Effector memory CD4-positive, alpha-beta T cell (primary cell): ENCODE measurements around the gene PYGM.

Experiments used
- DNase-seq, 3 donors: peaks; one replicate each; pipeline ENCODE4 v3.0.0-alpha.2; 2020
- H3K27ac ChIP-seq: 2 replicates; pipeline ENCODE4 v1.7.0; 2013; ENCODE audit warnings: mild to moderate bottlenecking, low read length, moderate library complexity; ENCODE audit not compliant: insufficient read depth, poor library complexity, severe bottlenecking
- H3K27me3 ChIP-seq: replicated peaks from 2 replicates; pipeline ENCODE4 v1.7.0; 2013; ENCODE audit warnings: mild to moderate bottlenecking, low read length; ENCODE audit not compliant: insufficient read depth, control insufficient read depth, poor library complexity, severe bottlenecking
- H3K36me3 ChIP-seq: 2 replicates; pipeline ENCODE4 v1.7.0; 2013; ENCODE audit warnings: mild to moderate bottlenecking, low read length, moderate library complexity; ENCODE audit not compliant: control insufficient read depth, insufficient read depth
- H3K4me1 ChIP-seq: 2 replicates; pipeline ENCODE4 v1.7.0; 2013; ENCODE audit warnings: low read length, mild to moderate bottlenecking; ENCODE audit not compliant: control insufficient read depth, insufficient read depth, poor library complexity, severe bottlenecking
- H3K4me3 ChIP-seq: 2 replicates; pipeline ENCODE4 v1.7.0; 2013; ENCODE audit warnings: low read length, low read depth, mild to moderate bottlenecking; ENCODE audit not compliant: insufficient read depth, poor library complexity, severe bottlenecking
- H3K9me3 ChIP-seq: 2 replicates; pipeline ENCODE4 v1.7.0; 2013; ENCODE audit warnings: mild to moderate bottlenecking, low read length, moderate library complexity; ENCODE audit not compliant: control insufficient read depth

Gene PYGM

DNA sequence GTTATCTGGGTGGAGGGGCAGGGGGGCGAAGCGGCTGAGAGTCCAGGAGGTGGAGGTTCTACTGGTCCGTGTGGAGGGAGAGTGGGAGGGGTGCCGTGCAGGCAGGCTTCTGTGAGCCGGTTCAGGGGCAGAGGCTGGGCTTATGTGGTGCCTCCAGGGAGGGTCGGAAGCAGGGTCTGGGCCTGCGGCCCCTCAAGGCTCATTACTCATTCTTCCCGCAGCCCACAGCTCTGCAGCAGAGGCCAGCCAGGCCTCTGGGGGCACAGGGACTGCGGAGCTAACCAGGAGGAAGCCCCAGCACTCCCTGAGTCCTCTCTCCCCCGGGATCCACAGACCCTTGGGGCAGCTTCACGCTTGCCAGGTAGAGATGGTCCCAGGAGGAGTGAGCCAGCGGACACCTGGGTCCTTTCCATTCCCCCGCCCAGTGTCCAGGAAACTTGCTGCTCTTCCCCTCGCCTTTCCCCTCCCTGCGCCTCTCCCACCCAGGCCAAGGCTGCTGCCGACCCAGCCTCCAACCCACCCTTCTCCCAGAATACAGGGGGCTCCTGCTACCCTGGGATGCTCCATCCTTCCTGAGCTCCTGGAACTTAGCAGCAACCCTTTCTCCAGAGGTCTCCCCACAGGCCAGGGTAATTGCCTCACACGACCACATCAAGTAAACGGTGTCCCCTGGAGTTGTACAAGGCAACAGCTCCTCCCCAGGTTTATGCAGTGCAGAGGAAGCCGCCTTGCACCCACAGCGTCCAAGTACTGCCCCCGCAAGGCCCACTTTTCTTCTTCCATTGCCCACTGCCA is 43.1 kb downstream of the PYGM start:
- Histone ChIP-seq H3K9me3 (no peaks in the 10 kb centered on the region), H3K4me1 (peaks cover 12% of the 10 kb centered on the region), H3K27ac (no peak overlapping the region), H3K36me3 (no peaks in the 10 kb centered on the region), H3K27me3 (peaks cover 38% of the 10 kb centered on the region), H3K4me3 (no peak overlapping the region)
- DNase-seq, result no peak

DNA sequence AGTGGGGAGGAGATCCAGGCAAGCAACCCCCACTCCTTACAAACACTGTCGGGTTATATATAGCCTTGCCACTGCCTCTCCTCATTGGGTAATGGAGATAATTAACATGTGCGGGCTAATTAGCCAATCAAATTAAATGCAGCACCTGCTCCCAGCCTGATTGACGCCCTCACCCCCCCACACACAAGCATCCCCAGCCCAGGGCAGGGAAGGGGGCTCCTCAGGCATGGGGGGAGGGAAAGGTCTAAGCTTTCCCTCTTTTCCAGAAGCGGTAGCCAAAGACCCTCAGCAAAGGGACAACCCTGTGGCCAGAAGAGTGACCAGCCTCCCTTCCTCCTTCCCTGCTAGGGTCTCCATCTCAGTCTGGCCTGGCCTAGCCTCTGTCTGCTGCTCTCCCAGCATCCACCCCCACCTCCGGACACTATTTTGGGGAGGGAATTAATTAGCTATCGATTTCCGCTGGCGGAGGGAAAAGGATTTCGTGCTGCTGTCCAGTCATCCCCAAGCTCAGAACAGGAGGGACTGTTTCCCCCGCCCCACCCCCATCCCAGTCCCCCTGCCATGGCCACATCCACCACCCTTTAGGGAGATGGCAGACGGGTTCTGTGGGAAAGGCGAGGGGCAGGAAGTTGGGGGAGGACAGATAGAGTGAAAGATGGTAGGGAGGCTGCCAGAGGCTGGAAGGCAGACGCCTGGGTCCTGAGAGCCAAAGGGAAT is 43.9 kb downstream of the PYGM start:
- Histone ChIP-seq H3K27me3 (peaks cover 43% of the 10 kb centered on the region), H3K36me3 (no peaks in the 10 kb centered on the region), H3K4me1 (peaks cover 12% of the 10 kb centered on the region), H3K27ac (no peak overlapping the region), H3K4me3 (no peak overlapping the region), H3K9me3 (no peaks in the 10 kb centered on the region)
- no peak for DNase-seq

DNA sequence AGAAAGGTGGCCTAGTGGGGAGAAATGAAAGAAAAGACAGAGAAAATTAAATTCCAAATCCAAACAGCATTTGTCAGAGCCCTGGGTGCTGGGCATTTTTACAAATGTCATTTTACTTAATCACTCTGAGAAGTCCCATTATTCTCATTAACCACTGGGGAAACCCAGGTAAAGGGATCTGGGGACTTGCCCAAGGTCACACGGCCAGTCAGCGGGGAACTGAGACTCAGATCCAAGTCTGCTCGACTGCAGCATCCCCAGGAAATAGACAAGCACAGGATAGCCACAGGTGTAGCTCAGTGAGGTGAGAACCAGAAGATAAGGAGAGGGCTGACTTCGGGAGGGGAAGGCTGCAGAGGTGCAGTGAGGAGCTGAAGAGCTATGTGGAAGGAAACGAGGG is 44.7 kb downstream of the PYGM start:
- Histone ChIP-seq H3K4me3 (no peak overlapping the region), H3K4me1 (peaks cover 12% of the 10 kb centered on the region), H3K9me3 (no peaks in the 10 kb centered on the region), H3K27ac (no peak overlapping the region), H3K36me3 (no peaks in the 10 kb centered on the region), H3K27me3 (peaks cover 48% of the 10 kb centered on the region)
- DNase-seq, result no peak

DNA sequence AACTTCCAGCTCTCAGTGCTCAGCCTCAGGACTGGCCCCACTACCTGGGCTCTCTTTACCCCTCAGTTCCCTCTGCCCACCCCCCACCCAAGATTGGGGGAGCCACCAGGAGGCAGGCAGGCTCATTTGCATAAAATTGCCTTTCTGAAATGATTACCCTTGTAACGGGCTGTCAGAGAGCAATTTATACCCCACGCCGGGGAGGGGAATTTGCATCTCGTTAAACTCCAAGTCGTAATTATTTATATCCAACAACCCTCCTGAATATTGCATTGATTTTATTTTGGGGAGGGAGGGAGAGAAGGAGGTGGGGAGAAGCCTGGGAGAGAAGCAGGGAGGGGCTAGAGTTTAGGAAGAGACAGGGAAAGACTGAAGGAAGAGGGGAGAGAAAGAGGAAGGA is 45.1 kb downstream of the PYGM start:
- Histone ChIP-seq H3K36me3 (no peaks in the 10 kb centered on the region), H3K27ac (no peak overlapping the region), H3K27me3 (peaks cover 48% of the 10 kb centered on the region), H3K4me3 (no peak overlapping the region), H3K9me3 (no peaks in the 10 kb centered on the region), H3K4me1 (peaks cover 12% of the 10 kb centered on the region)
- DNase-seq, result no peak

DNA sequence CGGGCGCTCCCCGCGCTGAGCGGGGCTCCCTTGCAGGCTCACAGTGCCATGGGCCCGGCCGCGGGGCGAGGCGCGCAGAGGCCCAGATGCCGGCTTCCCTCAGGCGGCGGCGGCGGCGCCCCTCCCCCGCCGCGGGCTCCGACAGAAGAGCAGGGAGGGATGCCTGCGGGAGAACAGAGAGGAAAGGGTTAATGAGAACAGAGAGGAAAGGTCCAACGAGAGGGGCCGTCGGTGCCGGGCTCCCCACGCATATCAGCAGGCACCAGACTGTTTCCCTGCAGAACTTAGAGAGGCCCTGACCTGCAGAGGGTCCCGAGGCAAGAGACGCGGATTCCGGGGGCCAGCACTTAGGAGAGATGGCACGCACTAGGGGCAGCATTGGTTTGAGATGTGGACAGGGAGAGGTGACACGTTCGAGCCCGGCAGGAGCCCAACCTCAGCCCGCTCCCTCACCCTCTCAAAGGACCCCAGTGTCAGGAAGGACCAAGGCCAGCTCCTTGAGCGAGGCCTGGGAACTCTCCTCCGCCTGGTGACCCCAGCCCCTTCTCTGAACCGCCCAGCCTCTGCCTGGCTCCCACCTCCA is 45.9 kb downstream of the PYGM start:
- Histone ChIP-seq H3K4me3 (no peak overlapping the region), H3K4me1 (peaks cover 12% of the 10 kb centered on the region), H3K27ac (no peak overlapping the region), H3K27me3 (peaks cover 48% of the 10 kb centered on the region), H3K36me3 (no peaks in the 10 kb centered on the region), H3K9me3 (no peaks in the 10 kb centered on the region)
- DNase-seq, result no peak

DNA sequence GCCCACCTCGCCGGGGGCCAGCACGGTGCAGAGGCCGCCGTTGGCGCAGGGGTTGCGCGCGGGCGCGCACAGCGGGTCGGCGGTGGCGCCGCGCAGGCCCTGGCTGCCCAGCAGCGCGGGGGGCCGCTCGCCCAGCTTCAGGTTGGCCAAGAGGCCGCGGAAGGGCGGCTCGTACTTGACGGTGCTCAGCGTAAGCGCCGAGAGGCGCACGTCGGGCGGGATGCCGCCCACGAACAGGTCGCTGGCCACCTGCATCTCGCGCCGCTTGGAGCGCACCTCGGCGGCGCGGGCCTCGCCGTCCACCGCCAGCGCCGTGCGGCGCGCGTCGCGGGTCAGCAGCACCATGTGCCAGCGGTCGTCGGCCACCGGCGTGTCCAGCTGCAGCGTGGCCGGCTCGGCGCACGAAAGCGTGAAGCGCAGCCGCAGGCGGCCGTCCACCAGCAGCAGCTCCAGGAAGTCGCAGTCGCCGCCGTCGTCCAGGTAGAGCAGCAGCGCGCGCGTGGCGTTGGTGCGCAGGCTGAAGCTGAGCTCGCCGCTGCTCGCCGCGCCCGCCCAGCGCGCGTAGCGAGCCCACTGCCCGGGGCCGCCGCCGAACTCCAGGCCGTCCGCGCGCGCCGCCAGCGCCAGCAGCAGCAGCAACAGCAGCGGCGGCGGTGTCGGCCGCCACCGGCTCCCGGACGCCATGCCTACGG is 46.6 kb downstream of the PYGM start:
- peaks cover 48% of the 10 kb centered on the region for H3K27me3 ChIP-seq
- H3K9me3 ChIP-seq, result no peaks in the 10 kb centered on the region
- H3K4me3 ChIP-seq, result peak overlapping the region; percentile 22
- DNase-seq, result no peak
- no peak overlapping the region for H3K27ac ChIP-seq
- no peaks in the 10 kb centered on the region for H3K36me3 ChIP-seq
- H3K4me1 ChIP-seq, result peaks cover 12% of the 10 kb centered on the region

DNA sequence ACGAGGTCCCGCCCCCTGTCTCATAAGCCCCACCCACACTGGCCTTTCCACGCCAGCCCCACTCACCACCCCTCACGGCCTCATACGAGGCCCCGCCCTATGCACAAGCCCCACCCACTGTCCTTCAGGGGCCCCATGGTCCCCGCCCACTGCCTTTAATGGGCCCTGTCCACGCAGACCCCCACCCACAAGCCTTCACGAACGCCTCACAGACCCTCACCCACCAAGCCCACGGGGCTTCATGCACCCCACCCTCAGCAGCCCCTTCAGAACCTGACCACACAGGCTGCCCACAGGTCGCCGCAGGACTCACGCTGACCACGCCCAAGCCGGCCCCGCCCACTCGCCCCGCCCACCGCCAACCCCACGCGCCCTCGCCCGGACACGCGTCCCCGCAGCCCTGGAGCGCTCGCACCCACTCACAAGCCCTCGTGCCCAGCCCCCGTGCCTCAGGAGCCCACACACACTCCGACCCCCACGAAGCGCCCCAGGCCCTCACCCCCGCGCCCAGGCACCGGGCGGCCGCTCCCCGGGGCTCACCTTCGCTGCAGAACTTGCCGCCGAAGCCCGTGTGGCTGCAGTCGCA is 47.3 kb downstream of the PYGM start:
- DNase-seq, result no peak
- Histone ChIP-seq H3K27ac (no peak overlapping the region), H3K4me1 (peaks cover 12% of the 10 kb centered on the region), H3K27me3 (peaks cover 44% of the 10 kb centered on the region), H3K36me3 (no peaks in the 10 kb centered on the region), H3K4me3 (no peak overlapping the region), H3K9me3 (no peaks in the 10 kb centered on the region)

DNA sequence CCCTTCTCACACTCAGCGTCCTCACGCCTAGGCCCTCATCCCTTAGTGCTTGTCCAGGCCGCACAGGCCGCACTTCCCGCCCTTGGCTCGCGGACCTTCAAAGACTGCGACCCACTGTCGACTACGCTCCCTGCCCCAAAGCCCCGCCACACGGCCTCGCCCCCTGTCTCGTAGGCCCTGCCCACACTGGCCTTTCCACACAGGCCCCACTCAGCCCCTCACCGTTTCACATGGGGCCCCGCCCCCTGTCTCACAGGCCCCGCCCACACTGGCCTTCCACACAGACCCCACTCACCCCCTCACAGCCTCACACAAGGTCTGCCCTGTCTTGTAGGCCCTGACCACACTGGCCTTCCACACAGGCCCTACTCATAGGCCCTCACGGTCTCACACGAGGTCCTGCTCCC is 47.8 kb downstream of the PYGM start:
- peaks cover 40% of the 10 kb centered on the region for H3K27me3 ChIP-seq
- no peak overlapping the region for H3K27ac ChIP-seq
- H3K9me3 ChIP-seq, result no peaks in the 10 kb centered on the region
- H3K4me1 ChIP-seq, result peaks cover 12% of the 10 kb centered on the region
- no peak for DNase-seq
- H3K4me3 ChIP-seq, result no peak overlapping the region
- H3K36me3 ChIP-seq, result no peaks in the 10 kb centered on the region

DNA sequence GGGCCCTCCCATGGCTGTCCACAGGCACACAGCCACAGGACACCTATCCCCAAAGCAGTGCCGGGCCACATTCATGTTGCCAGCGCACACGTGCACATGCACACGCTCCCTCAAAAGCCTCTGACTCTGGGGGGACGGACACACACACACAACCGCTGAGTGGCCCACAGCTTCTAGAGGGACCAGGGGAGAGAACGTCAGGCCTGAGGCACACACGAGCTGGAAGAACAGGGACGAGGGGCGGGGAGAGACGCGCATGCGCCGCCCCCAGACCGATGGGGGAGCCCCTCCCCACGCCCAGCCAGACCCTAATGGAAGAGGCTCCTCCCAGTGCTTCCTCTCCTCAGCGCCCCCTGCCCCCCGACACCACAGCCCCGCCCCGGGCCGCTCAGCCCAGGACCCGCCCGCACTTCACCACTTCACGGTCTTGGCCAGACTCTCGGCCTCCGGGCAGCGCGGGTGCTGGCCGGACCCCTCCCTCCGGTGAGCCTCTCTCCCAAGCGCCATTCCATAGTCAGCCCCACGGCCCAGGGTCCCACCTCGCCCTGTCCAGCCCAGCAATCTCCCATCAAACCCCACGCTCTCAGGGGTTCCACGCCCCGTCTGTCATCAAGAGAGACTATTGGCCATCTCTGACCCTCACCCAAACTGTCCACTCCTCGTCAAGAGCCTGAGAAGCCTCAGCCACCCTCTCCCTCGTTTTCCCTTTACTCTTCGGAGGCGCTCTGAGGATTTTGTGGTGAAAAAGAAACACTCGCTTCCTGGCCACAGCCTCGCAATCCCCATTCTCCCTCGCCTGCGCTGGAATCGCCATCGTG is 48.4 kb downstream of the PYGM start:
- H3K27me3 ChIP-seq, result peaks cover 38% of the 10 kb centered on the region
- H3K9me3 ChIP-seq, result no peaks in the 10 kb centered on the region
- peaks cover 12% of the 10 kb centered on the region for H3K4me1 ChIP-seq
- H3K27ac ChIP-seq, result no peak overlapping the region
- H3K36me3 ChIP-seq, result no peaks in the 10 kb centered on the region
- no peak overlapping the region for H3K4me3 ChIP-seq
- no peak for DNase-seq
